Esophagus mucosa (tissue), 1 donor: ENCODE results near the gene TSPEAR. TPM values are rescaled to one million over a fixed set of nuclear protein-coding genes. Genes with fewer than 3 reads are reported as not detected.
"Not testable (repeated sequence)": the region's sequence is repeated elsewhere in the genome, so short reads cannot be mapped to it uniquely, and the experiment has no call there.

Experiments
- ATAC-seq: fragments of 200-7000 bp; cut with Tn5 transposase; one replicate; pipeline ENCODE4 v1.9.1; 2020
- total RNA-seq: library from RNA; stranded (reverse); gene quantifications from one replicate; pipeline ENCODE4 v1.2.4, GENCODE V29; 2023
- donor health status: DM: yes; HTN: yes; CAD: no.

Gene TSPEAR
- total RNA-seq, 1 donor from 2014 or later: 0.08 TPM

DNA sequence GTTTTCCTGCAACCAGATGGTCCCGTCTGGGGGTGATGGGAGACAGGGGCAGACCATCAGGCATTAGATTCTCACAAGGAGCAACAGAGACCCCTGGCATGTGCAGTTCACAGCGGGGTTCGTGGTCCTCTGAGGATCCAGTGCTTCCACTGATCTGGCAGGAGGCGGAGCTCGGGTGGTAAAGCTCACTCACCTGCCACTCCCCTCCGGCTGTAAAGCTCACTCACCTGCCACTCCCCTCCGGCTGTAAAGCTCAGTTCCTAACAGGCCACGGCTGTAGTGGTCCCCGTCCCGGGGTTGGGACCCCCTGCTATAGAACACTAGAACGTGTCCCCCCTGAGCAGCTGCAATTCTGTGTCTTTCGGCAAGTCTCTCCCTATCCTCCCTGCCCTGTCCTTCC, 9.8 kb downstream of the TSPEAR start:
- ATAC-seq: no peak

- ATAC-seq: no peak
Observed at GRCh38 chr21:44701023-44701400, 10.4 kb downstream of the TSPEAR start.

DNA sequence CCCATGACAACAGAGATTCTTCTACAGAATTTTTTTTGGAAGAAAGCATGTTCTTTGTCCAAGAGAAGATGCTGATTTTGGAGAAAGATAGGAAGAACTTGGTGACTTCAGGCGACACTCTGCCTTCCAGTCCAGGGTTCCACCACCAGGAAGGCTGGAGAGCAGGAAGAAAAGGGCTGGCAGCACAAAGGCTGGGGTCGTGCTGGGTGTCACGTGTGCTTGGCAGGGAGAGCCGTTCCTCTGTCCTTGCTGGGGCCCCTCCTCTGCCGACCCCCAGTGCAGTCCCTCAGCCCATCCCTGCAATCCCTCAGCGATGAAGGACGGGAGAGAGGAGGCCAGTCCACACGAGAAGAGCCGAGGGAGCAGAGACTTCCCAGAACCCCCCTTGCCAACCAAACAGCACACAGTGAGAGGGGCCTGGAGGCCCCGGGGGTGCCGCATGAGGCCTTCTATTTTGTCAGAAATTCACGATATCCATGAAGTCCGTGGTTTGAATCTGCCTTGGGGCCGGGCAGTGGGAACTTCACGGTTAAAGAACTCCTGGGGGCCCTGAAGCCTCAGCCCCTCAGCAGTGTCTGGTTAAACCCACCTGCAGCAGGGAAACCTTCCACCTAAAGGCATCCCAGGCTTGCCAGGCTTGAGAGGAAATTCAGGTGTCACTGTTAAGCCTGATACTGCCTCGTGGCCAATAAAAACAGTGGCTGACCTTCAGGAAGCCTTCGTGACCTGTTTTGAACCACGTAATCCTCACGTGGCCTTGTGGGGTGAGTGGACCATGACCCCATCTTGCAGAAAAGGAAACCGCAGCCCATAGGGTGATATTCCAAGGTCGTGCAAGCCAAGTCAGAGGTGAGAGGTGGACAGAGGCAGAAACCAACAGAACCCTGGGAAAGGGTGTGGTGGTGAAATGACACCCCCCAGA, 11.0 kb downstream of the TSPEAR start:
- no peak for ATAC-seq

DNA sequence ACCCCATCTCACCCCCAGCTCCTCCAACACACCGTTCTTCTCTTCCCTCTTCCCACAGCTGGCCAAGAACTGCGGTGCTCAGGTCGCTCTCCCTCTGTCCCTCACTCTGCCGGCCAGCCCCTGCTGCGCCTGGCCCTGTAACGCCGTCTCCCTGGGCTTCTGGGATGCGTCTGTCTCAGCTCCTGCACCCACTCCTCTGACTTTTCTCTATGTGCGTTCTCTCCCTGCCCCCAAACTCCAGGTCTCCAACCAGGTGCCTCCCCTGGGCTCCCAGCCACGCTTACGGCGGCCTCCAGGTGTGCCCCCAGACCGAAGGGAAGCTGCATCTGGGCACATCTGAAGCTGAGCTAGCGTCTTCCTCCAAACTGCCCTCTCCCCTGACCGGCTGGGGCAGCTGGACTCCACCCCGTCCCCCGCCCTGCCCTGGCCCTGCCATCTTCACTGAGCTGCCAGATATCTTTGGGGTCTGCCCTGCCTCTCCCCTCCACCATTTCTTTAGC, 11.8 kb downstream of the TSPEAR start:
- ATAC-seq: no peak

DNA sequence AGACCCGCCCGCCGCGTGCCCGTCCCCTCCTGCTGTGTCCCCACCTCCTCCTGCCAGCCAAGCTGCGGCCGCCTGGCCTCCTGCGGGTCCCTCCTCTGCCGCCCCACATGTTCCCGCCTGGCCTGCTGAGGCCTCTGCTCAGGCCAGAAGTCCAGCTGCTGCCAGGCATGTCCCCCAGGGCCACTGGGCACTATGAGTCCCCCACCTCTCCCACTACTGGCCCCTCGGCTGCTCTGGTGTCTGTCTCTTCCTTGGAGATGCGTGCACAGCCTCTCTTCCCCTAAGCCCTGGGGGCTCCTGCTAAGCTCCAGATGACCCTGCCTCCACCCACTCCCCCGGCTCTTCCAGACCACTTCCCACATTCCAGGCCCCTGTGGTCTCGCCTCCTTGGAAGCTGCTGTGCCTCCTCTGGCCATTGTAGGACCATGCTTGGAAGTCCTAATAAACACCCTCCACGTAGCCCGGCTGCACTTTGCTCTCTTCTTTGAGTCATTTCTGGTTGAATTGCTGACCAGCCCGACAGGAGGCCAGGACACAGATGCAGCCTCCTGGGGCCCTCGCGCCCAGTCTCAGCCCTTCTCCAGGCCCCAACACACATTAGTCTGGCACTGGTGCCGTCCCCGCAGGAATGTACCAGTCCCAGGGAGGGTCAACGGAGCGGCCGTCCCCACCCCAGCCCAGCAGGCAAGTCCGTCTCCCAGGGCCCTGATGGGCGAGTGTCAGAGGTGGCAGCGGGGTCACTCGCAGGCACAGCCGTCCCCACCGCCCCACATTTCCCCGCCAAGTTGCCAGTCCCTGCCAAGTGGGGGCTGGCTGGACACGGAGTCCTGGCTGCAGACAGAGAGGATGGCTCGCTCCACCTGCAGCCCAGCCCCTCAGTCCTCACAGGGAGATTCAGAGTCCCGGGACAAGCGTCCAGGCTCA, 13.3 kb downstream of the TSPEAR start:
- no peak for ATAC-seq

- not testable (repeated sequence) for ATAC-seq
Observed at GRCh38 chr21:44697172-44697810, 14.1 kb downstream of the TSPEAR start, which contains the start of gene KRTAP10-12. Gene KRTAP10-12, plus strand, starts transcription at chr21:44697172. Its CDS starts 30 bp downstream, at chr21:44697202.

DNA sequence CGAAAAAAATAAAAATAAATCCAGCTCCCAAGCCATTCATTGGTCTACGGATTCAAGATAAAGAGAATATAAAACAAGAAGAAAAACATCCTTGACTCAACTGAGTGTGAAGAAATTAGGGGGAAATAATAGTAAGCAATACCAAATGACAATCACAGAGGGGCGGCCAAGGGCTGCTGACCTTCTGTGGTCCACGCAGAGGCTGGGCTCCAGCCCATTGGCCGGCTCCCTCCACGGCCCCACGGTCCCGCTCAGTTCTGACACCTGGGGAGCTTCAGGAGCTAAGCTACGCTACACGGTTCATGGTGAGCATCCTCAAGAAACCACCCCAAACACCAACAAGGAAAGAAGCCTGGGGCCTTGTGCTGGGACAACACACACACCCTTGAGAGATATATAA, 14.8 kb downstream of the TSPEAR start:
- ATAC-seq: no peak

GRCh38 chr21:44695641-44696040, 15.7 kb downstream of the TSPEAR start:
- no peak for ATAC-seq

DNA sequence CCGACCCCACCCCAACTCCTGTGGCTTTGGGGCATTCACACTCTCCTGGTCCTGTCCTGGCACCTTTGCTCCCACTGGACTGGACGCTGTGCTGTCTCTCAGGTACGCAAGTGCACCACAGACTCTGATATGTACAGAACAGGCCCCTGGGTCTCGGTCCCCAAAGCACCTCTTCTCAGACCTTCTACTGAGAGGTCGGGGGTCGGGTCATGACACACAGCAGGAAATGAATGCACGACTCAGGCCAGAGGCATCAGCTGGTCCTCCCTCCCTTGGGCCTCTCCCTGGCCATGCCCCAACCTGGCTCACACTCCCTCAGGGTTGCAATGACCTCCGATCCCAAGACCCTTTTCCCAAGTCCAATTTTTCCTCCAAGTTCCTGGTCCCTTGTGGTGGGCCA, 16.2 kb downstream of the TSPEAR start:
- no peak for ATAC-seq

GRCh38 chr21:44694776-44695175, 16.6 kb downstream of the TSPEAR start:
- ATAC-seq: no peak

- no peak for ATAC-seq
Observed at GRCh38 chr21:44692798-44693512, 18.4 kb downstream of the TSPEAR start.

DNA sequence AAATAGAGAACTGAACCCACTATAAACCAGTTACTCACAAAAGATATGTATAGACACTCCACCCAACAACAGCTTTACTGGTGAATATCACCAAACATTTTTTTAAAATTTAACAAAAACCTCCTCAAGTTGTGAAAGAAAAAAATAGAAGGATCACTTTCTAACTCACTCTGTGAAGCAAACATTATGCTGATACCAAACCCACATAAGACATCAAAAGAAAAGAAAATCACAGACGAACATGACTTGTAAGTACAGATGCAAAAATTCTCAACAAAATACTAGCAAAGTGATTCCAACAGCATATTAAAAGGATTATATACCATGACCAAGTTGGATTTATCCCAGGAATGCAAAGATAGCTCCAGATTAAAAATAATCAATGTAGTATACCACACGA, 19.7 kb downstream of the TSPEAR start:
- ATAC-seq: no peak

GRCh38 chr21:44689740-44690139, 21.6 kb downstream of the TSPEAR start:
- not testable (repeated sequence) for ATAC-seq

GRCh38 chr21:44687671-44688070, 23.7 kb downstream of the TSPEAR start:
- ATAC-seq: no peak

DNA sequence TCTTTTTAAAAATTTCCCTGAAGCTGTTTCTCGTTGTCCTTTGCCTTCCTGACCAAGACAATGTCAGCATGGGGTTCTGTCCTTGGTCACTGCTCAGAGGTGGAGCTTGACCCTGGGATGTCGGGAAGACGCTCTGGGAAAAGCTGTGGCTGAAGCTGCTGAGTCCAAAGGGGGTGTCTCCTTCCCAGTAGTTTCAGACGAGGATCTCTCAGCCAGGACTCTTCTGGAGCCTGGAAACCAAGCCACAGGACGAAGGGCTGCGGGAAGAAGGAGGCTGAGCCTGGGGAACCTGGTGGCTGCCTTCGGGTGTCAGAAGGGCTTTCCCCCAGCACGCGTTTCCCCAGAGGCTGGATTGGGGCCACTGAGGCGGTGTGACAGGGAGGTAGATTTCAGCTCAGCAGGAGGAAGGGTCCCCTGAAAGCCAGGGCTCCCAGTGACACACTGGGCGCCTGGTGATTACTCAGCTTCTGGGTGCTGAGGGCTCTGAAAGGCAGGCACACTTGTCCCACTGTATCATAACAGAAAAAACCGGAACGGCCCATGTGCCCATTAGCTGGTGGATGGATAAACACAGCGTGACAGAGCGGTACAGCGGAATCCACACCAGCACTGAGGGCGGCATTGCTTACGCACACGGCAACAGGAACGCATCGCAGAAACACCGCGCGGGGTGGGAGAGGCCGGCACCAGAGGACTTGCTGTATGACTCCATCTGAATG, 24.4 kb downstream of the TSPEAR start:
- ATAC-seq: no peak

- no peak for ATAC-seq
Observed at GRCh38 chr21:44686000-44686781, 25.2 kb downstream of the TSPEAR start.

DNA sequence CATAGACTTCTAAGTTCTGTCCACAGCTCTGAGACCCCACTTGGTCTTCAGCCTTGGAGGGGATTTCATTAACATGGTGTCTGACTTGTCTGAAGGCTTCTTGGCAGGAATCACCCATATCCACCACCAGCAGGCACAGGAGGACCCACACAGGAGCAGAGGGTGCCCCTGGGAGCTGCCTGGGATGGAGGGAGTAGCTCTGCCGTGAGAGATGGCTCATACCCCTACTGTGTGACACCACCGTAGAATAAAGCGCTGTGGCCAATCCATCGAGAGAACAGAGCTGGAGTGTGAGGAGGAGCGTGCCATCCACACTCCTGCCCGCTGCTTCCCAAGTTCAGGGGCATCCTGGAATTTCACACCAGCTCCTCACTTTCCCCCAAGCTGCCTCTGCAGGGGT, 26.3 kb downstream of the TSPEAR start:
- not testable (repeated sequence) for ATAC-seq

DNA sequence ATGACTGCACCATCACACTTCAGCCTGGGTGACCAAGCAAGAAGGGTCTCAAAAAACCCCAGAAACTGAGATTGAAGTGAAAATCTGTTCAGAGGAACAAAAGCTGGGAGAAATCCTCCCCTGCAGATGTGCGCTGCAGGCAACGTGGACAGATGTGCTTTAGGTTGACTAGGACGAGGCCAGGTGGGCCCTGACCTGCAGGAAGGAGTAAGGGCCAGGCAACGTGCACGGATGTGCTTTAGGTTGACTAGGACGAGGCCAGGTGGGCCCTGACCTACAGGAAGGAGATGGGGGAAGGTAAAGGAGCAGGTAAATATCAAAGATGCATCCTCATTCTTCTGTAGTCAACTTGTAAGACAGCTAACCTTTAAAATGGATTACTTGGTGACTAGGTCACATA, 26.9 kb downstream of the TSPEAR start:
- ATAC-seq: no peak

DNA sequence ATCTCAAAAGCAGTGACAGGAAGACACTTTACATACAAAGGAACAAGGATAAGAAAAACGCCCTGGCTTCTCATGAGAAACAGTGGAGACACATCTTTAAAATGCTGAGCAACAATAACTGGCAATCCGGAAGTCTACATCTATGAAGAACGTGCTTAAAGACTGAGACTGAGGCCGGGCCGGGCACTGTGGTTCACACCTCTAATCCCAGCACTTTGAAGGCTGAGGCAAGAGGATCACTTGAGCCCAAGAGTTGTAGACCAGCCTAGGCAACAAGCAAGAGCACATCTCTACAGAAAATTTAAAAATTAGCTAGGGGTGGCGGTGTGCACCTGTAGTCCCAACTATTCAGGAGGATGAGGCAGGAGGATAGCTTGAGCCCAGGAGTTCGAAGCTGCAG, 27.3 kb downstream of the TSPEAR start:
- ATAC-seq: no peak

DNA sequence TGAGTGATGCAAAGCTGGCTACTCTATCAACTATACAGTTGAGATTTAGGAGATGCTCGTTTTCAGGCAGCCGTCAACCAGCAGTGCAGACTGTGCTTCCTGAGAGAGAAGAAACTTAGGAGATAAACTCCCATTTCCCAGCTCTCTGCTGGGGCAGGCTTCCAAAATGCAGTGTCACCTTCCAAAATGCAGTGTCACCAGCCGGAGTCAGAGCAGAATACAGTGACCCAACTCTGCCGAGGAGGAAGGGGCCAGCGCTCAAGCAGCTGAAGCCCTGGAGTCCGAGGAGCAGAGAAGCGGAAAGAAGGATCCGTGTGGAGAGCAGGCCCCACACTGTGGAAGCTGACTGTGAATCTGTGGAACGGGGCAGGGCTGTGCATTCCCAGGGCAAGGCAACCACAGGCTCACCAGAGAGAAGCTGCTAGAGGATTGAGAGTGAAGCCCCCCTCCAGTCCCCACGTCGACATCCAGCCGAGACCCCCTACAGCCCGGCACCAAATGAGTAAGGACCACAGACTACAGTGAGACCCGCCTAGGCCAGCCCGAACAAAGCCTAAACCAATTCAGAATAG, 28.7 kb downstream of the TSPEAR start:
- ATAC-seq: no peak
